ENCODE data around the gene FIGNL2.
"Not testable (repeated sequence)": the region's sequence is repeated elsewhere in the genome, so short reads cannot be mapped to it uniquely, and the experiment has no call there.

The FIGNL2 gene, protein sequence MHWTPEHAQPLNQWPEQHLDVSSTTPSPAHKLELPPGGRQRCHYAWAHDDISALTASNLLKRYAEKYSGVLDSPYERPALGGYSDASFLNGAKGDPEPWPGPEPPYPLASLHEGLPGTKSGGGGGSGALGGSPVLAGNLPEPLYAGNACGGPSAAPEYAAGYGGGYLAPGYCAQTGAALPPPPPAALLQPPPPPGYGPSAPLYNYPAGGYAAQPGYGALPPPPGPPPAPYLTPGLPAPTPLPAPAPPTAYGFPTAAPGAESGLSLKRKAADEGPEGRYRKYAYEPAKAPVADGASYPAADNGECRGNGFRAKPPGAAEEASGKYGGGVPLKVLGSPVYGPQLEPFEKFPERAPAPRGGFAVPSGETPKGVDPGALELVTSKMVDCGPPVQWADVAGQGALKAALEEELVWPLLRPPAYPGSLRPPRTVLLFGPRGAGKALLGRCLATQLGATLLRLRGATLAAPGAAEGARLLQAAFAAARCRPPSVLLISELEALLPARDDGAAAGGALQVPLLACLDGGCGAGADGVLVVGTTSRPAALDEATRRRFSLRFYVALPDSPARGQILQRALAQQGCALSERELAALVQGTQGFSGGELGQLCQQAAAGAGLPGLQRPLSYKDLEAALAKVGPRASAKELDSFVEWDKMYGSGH

DNA sequence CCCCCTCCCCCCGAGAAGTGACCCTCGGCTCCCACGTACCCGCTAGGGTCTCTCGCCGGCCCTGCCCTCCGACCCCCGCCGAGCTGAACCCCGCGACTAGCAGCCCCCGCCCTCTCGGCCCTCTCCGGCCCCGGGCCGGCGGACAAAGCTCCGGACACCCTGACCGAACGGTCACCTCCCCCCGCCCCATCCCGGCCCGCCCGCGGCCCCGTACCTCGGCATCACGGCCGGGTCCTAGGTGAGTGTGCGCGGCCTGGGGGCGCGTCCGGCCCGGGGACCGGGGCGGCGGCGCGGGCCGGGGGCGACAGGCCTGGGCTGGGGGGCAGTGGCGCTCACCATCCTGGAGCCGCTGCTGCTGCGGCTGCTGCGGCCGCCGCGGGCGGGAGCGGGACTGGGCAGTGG lies at the start of gene FIGNL2:
TSS of gene FIGNL2 (minus strand) at position 393 of the 402 bp plus-strand sequence. CDS start 26,305 bp downstream, outside the sequence.
- DNase-seq, result no peak

DNA sequence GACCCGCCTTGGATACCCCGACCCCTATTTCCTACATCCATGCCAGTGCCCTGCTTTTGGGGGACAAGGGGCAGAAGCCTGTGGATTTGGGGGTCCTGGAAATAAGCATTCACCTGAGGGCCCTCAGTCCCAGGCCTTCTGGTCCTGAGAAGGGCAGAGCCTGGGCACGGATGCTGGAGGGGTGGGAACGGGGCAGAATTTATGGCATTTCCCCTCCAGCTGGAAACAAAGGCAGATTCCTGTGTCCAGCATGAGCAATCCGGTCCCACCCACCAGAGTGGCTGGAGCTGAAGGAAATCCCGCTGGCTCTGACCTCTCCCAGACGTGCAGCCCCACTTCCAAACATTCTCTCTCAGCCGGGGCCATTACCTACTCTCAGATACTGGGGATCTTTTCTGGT lies 48.7 kb upstream of the FIGNL2 start:
- DNase-seq, result no peak

DNA sequence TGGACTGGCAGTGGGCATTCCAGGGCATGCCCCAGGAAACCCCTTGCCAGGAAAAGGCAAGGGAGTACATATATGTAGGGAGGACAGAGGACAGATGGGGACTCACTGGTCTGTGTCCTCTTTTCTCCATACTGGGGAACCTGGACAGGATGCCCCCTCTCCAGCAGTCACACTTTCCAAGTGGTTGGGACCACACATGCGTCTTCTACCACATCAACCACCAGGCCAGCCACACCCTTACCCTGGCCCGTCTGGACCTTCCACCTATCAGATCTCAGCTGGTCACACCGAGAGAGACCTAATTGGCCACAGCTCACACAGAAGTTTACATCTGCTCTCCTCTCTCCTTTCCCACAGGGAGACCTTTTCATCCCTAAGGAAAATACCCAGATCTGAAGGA lies 47.7 kb upstream of the FIGNL2 start:
- no peak for DNase-seq

DNA sequence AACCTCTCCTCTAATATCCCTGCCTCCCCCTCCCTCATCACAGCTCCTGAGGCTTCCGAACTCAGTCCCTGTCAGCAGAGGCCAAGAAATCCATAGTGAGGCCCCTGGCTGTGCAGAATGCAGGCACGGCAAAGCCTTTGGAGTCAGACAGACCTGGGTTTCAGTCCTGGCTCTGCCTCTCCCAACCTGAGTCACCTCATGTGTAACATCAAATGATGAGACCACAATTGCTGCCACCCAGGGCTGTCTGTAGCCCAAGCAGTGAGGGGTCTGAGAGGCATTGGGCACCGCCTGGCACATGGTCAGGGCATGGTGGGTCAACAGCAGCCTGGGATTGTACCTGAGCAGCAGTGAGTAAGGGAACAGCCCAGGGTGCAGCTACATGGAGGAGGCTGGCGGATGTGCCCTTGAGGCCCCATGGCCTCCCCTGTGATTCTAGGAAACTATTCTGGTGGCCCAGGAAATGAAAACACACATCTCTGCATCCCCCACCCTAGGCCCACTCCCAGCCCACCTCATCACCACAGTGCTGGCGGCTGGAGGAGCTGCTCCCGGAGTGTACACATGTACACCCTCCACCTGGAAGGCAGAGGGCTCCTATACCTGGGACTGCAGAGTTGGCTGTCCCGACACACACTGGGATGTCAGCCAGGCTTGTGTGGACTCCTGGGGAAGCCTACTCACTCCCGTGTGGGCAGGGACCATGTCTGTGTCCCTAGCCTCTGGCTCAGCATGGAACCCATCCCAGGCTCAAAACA lies 47.0 kb upstream of the FIGNL2 start:
- no peak for DNase-seq

DNA sequence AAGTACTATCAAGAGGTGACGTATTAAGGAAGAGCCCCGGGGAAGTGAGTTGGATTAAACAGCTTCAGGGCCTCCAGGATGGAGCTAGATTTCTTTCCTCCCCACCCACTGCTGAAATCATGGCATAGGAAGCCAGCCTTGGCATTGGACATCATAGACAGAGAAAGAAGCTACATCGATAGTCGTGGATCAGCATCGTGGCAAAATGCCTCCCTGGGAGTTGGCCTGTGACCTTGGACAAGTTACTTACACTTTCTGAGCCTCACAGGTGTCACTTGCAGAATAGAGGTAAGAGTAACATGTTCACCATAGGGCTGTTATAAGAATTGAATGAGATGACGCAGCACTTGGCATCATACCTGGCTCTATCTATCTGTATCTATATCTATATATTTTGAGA lies 45.3 kb upstream of the FIGNL2 start:
- no peak for DNase-seq

DNA sequence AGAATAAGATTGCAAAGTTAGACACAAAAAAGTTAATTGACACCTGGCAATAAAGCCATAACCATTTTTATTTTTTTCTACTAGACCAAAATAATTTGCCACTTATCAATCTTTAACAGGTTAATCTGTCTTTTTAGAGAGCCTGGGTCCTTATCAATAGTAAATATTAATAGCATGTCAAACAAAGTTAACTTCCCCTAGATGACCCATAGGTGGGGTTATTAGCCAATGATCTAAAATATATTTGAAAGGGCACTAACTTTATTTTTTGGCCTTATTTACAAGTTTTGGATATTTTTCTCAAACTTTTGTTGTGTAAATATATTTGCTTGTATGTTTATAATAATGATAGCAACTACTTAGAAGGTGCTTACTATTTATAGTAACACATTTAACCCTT lies 43.3 kb upstream of the FIGNL2 start:
- DNase-seq, result no peak

DNA sequence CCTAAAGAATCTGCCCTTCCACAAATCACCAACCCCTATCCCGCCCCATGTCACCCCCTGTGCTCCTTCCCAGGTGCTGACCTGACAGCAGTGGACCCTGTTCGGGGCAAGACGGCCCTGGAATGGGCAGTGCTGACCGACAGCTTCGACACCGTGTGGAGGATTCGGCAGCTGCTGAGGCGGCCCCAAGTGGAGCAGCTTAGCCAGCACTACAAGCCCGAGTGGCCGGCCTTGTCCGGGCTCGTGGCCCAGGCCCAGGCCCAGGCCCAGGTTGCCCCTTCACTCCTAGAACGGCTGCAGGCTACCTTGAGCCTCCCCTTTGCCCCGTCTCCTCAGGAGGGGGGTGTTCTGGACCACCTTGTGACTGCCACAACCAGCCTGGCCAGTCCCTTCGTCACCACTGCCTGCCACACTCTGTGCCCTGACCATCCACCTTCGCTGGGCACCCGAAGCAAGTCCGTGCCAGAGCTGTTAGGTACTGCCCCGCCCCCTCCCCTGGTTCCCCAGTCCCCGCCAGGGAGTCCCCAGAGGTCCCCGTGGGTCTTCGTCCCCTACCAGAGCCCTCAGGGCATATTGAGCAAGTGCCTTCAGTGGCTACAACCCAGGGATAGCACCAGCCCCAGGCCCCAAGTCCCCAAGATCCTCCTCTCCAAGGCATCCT lies 42.1 kb upstream of the FIGNL2 start:
- no peak for DNase-seq

DNA sequence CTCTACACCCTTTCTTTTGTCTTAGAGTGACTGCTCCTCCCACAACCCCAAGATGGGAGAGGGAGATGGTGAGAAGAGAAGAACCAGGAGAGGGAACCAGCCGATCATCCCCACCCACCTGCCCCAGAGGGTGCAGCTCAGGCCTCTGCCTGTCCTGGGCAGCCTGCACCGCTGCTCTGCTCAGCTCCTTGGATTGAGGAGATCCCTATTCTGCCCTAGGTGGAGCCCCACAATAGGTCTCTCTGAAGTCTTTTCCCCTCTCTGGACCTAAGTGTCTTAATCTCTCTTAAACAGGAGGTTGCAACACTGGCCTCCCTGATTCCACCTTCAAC lies 41.6 kb upstream of the FIGNL2 start:
- DNase-seq, result no peak

DNA sequence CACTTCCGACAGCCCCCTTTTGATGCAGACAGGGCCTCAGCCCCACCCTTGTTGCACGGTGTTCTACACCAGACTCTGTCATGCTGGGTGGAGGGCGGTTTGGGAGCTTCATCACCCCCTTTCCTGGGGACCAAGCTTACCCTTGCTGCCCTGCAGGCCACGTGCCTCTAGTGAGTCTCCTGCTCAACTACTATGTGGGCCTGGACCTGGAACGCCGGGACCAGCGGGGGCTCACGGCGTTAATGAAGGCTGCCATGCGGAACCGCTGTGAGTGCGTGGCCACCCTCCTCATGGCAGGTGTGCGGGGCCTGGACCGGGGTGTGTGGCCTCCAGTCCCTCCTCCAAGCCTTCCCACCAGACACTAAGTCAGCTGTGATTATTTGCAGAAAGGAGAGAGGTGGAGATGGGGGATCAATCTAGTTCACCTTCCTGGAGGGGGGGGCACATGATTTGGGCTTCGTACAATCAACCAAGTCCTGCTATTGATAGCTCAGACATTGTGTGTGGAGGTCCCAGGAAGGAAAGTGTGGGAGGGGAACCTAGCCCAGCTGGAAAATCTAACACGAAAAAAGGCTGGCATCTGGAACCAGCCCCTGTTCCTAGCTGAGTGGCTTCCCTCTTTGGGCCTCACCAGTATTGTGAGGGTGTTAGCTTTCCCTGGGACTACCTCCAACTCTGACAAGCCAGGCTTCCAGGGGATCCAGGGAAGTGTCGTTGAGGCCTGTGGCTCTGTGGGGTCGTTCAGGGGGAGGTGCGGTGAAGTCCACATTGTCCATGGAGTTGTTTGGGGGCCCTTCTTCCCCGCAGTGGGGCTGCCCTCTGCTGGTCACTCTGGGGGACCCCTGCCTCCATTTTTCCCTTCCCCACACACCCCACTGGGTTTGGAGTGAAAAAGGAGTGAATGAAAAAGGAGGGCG lies 41.0 kb upstream of the FIGNL2 start:
- DNase-seq, result no peak

DNA sequence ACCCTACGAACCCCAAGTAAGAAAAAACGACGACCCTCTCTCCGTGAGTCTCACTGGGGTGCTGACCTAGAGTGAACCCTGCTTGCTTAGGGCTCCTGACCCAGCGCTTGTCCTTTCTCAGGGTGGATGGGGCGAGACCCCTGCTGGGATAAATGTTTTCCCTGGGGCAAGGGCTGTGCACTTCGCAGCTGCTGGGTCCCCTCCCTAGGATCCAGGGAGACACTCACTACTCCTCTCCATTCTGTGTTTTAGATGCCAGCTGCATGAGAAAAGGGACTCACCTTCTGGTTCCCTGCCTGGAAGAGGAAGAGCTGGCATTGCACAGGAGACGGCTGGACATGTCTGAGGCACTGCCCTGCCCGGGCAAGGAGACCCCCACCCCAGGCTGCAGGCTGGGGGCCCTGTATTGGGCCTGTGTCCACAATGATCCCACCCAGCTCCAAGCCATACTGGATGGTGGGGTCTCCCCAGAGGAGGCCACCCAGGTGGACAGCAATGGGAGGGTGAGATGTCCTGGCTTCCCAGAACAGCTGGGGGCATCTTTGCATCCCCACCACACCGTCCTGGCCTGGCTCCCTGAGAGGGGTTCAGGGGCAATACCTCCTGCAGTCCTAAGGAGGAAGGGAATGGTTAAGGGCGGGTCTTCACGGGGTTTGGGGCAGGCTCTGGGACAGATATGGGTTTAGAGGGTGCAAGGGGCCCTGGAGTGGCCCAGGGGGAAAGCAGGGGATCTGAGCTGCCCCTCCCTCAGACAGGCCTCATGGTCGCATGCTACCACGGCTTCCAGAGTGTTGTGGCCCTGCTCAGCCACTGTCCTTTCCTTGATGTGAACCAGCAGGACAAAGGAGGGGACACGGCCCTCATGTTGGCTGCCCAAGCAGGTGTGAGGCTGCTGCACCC lies 40.0 kb upstream of the FIGNL2 start:
- DNase-seq, result no peak

DNA sequence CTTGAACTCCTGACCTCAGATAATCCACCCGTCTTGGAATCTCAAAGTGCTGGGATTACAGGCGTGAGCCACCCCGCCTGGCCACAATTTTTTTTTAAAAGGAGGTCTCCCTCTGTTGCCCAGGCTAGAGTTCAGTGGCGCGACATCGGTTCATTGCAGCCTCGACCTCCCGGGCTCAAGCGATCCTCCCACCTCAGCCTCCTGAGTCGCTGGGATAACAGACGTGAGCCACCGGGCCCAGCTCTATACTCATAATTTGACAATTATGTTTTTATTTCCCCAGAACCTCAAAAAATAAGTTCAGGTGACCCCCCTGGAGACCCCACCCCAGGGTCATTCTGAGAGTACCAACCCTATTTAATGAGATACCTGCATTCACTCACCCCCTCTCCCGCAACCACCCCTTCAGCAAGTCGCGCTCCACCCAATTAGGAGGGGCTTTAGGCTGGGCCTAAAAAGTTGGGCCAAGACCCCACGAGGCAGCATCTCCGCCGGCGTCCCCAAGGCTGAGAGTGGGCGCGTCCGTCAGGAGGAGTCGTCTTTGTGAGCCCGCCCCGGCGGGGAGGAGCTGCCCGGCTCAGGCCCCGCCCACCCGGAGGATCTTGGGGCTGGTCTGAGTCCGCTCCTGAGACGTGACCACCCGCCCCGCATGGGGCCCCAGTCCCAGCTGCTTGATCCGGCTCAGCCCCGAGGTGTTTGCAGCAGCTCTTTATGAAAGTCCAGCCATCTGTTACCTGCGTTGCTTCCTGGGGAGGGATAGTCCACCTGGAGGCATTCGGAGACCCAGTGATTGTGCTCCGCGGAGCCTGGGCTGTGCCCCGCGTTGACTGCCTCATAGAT lies 39.2 kb upstream of the FIGNL2 start, which contains the start of gene ANKRD33:
TSS of gene ANKRD33 (plus strand) at position 628 of the 840 bp plus-strand sequence. CDS start at position 712, 84 bp downstream.
- DNase-seq, result no peak

DNA sequence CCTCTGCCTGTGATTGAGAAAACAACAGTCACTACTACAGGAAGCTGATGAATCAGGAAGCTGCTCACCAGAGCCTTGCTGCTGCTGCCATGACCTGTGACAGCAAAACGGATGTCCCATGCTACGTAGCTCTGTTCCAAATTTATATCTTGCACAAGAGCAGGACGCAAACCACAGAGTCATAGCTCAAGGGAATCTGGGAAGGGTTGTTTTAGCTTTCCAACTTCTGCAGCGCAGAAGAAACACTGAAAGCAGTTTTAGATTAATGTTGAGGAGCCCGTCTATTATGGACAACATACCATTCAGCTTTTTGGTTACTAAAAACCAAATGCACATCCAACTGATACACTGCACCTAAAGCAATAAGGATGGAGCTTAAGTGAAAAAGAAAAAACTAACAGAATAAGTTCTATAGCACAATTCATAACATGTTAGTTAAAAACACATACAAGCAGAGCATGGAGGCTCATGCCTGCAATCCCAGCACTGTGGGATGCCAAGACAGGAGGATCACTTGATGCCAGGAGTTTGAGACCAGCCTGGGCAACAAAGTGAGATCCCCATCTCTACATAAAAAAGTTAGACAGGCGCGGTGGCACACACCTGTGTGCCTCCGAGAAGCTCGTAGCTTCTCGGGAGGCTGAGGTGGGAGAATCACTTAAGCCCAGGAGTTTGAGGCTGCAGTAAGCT lies 37.6 kb upstream of the FIGNL2 start:
- DNase-seq, result peak; percentile 16 to 47

DNA sequence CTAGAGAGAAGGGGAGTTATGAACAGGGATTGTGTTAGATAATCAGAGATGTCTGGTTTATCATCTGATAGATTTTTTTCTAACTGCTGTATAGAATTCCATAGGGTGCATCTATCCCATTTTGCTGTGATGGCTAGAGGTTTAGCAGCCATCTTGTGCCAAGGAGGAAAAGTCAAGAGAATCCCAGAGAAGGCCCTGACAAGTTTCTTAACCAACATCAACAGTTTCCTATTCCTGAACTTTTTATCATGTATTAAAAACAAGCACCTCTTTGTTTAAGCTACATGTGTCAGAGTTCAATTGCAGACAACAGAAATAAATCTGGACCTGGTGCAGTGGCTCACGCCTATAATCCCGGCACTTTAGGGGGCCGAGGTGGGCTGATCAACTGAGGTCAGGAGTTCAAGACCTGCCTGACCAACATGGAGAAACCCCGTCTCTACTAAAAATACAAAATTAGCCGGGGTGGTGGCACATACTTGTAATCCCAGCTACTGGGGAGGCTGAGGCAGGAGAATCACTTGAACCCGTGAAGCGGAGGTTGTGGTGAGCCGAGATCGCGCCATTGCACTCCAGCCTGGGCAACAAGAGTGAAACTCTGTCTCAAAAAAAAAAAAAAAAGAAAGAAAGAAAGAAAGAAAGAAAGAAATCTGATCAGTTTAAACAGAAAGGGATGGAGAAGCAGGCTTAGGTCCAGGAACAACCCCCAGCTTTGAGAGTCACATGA lies 36.9 kb upstream of the FIGNL2 start:
- not testable (repeated sequence) for DNase-seq

DNA sequence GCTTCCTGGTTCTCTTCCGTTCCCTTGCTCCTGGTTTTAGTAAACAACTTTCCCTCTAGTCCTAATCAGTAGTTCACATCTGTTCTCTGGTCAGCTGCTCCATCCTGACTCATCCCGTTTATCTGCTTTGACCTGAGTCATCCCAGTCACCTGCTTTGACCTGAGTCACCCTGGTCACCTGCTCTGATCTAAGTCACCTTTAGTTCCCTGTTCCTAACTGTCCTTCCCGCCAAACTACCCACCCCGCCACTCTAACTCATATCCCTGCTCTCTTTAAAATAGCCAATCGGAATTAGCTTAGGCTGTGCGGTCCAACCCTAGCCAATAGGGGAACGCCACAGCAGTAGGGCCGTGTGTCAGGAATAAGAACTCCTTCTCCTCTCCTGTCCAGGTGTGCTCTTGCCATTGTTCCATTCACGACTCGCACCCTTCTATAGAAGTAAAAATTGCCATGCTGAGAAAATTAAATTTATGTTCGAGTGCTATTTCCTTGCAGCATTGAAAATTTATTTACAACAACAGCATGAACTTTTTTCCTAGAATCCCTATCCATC lies 36.2 kb upstream of the FIGNL2 start:
- DNase-seq, result no peak

DNA sequence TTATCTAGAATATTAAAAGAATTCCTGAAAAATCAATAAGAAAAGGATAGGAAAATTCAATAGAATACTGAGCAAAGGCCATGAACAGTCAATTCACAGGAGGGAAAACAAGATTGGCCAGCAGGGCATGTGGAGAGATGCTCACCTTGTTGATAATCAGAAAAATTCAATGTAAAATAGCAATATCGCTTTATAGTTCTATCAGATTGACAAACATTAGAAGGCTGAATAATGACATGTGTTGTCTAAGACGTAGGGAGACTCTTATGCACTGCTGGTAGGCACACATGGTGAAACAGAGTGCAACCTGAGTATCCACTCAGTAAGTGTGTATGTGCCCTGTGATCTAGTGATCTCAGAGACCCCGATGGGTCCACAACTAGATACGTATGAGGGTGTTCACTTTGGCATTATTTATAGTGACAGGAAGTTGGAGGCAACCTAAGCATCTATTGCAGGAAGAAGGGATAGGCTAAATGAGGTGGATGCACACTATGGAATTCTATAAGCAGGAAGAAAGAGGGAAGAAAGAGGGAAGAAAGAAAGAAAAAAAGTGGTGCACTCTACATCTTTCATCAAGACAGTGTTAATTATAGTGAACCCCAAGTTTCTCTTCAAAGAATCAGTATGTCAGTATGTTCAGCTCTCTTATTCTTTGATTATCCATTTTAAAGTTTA lies 35.6 kb upstream of the FIGNL2 start:
- DNase-seq, result no peak

DNA sequence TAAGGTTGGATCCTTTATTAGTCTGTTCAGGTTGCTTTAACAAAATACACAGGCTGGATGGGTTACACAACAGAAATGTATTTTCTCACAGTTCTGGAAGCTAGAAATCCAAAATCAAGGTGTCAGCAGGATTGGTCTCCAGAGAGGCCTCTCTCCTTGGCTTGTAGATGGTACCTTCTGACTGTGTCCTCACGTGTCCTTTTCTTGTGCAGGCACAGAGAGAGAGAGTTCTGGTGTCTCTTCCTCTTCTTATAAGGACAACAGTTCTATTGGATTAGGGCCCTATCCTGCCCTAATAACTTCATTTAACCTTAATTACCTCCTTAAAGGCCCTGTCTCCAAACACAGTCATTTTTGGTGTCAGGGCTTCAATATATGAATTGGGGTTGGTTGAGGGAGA lies 34.8 kb upstream of the FIGNL2 start:
- DNase-seq, result no peak

DNA sequence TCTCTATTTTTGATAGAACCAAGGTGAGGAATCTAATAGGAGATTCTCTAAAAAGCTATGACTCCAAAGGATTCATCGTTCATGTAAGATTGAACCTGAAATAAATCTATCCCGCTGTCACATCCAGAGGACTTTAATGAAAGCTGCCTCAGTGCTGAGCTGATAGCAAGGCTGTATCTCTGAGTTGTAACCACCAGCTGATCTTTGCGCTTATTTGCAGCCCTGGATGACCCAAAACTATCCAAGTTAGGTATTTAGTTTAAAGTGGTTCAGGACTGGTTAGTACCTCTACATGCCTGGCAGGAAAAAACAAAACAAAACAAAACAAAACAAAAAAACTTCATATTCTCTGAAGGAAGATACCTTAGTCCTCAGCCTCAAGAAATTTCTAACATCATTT lies 30.6 kb upstream of the FIGNL2 start:
- no peak for DNase-seq

DNA sequence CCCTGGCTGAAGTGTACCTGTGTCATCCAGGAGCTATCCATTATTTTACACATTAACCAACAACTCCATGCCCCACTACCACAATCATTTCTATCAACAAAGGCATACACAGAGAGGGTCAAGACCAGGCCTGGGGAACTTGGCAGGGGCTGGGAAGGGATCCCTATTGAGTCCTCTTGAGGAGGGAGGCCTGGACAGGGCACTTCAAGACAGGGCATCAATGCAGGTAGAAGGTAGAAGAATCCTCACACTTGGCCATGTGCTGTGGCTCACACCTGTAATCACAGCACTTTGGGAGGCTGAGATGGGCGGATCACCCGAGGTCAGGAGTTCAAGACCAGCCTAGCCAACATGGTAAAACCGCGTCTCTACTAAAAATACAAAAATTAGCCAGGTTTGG lies 26.0 kb upstream of the FIGNL2 start:
- DNase-seq, result no peak
